Activated CD8-positive, alpha-beta memory T cell treated with anti-CD3 and anti-CD28 coated beads, Interleukin-2, amount 50 U/mL, for 24 hours (primary cell): ENCODE measurements around the gene BTBD10.

Source experiments
- DNase-seq: peaks from one replicate; pipeline ENCODE4 v3.0.0-alpha.2; 2020; ENCODE audit errors: extremely low read depth

BTBD10 gene

DNA sequence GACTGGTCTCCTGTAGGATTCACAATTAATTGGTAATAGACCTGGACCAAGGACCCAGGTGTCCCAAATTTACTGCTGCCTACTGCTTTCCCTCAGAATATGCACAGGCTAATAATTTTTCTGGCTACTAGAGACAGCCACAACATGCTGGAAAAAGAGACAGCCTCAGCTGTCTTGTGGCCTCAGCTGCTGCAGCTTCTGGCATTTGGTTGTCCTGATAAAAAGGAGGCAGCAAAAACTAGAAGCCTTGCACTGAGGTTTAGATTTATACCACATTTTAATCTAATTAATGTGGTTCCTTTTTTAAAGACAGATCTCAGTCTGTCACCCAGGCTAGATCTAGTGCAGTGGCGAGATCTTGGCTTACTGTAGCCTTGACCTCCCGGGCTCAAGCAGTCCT is 89.8 kb downstream of the BTBD10 start:
- DNase-seq = no peak

DNA sequence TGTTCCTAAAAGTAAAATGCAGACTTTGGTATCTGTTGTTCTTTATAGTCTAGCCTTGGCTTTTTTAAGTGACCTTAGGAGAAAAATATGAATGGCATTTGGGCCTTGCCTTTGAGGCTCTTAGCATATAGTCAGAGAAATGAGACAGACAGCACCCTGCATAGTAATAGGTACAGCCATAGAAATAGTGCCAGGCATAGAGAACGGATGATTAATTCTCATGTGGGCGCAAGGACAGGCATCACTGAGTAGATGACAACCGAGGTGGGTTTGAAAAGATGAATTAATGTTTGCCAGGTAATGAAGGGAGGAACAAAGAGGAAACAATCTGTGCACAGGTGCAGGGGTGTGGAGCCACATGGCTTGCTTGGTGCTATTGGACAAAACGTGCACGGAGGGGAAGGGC is 95.0 kb downstream of the BTBD10 start:
- DNase-seq = no peak

DNA sequence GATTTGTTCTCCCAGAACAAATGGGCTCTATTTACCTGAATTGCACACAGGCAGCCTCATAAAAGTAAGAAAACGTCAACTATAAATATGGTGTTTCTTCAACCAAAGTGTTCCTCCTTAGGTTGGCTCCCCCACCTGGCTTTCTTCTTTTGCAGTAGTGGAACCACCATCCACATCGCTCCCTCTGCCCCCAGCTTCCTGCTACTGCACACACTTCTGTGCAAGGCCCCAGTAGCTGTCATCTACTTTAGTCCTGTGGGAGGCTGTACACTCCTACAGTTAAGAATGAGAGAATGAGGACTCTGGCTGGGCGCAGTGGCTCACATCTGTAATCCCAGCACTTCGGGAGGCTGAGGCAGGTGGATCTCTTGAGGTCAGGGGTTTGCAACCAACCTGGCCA is 95.9 kb downstream of the BTBD10 start:
- no peak for DNase-seq

DNA sequence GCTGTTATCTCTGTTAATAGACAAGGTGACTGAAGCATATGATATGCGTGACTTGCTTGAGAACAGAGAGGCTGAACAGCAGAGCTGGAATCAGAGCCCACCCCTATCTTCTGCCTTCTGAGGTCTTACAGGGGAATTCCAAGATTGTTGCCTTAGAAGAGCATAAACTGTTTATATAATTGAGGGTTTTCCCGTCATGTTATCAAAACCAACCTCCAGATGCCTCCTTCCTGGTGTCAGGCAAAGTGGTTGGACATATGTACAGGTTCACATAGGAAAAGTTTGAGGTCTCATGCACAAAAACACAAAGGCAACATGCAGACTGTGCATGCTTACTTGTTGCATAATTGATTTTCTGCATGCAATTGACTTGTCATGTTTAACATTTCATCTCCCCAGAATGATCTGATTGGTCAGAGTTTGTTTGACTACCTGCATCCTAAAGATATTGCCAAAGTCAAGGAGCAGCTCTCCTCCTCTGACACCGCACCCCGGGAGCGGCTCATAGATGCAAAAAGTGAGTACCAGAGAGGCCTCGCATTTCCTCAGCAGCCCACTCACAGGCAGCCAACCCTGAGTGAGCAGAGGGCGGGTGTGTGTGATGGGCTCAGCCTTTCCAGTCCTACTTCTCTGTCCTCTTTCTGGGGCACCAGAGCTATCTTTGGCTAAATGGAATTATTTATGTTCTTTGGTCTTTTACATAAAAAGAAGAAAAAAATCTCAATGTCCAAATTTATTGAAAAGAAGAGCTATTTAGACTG is 96.6 kb downstream of the BTBD10 start:
- no peak for DNase-seq

DNA sequence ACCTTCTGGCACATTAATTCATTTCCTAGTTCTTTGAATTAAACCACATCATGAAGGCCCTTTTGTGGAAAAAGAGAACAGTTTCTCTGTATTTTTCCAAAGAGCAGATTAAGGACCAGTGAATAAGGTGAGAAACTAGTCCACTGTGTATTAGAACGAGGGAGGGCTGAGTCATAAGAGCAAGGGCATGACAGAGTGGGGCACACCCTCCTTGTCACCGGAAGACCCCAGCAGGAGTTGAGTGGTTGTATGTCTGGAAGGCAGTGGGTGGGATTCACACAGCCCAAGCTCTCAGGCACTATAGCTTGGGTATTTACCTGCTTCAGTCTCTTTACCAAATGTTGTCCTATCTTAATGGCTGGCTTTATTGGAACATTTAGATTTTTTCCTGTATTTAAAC is 98.6 kb downstream of the BTBD10 start:
- DNase-seq = no peak

DNA sequence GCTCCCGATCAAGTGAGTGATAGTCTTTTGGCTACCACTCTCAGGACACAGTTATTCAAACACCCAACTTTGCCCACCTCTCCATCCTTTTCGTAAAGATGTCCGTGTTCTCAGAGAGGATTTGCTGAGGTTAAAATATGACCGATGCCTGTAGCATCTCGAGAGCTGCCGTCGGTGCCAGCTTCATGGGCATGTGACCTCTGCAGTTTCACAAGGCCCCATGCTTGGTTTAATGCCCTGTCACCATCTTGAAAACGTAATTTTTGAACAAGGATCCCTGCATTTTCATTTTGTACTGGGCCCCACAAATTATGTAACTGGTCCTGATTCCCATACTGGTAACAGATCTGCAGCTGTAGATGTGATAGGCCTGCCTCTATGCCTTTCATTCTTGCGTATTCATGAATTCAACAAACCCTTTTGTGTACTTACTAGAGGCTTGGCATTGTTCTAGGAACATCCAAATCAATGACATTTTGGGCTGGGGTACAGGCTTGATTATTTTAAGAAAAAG is 100.4 kb downstream of the BTBD10 start:
- DNase-seq = no peak

DNA sequence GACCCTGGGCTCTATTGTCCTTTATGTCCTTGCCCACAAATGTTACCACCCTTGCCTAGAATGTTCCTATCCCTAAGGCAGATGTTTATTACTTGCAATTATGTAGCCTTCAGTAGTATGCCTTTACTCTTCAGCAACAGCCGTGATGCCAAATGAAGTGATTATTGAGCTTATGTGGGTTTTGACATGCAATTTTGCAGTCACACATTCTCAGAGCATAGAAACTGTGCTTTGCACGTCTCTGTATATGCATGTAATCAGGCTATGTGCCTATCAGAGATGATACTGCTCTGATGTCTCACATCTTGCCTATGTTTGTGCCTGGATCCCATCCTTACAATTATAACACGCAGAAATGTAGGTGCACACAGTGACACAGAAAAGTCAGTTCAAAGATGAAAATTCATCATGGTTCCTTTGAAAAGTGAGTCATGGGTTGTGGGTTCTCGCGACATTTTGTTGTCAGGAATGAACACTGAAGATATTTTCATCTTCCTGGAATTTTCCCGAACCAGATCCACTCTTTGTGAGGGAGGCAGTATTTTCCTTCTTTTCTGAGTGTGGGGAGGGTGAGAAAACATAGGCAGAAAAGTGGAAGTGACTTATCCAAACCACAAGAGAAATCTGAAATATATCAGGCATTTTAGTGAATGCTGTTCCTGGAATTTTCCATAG is 104.3 kb downstream of the BTBD10 start:
- DNase-seq = no peak

DNA sequence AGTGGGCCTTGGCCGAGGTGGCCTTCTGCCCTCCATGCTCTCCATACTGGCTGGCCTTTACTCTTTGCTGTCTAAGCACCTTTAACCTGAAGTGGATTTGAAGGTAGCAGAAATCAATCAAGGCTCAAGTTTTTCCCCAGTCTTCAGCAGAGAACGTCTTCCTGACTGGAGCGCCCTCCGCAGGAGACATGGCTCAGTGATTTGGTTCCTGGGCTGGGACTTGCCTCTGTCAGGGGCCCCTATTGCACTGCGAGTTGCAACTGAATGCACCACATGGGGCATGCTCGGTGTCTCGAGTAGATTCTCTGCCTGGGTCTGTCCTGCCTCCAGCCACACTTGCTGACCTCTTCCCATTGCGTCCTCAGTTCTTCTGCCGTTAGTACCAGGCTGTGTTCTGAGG is 105.8 kb downstream of the BTBD10 start:
- DNase-seq = no peak

DNA sequence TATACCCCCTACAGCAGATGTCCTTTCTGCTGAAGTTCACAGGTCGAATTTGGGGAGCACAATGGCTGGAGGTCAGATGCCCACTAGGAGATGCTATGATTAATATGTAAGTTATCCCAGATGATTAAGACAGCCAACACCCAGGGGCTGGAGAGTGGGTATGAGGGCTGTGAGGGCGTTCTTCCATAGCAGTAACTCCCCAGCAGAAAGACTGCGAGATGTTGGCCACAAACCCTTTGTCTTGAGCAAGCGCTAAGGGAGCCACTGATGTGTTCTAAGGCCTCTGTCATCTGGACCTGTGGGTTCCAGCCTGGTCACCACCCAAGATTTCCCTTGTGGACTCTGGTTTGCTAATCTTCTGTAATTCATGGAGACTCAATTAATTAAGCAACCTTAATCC is 107.8 kb downstream of the BTBD10 start:
- DNase-seq = no peak

DNA sequence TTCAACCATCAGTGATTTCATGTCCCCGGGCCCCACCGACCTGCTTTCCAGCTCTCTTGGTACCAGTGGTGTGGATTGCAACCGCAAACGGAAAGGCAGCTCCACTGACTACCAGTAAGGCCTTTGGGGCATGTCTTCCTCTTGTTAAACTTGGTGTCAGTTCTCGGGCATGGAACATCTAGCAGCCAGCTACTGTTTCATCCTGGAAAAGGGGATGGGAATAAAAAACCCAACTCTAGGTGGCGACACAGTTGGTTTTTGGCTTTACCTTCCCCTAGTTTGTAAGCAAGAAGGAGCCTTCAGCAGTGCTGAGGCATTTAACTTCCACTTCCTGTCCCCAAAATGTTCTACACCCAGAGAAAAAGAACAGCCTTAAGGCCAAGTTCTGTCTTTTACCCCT is 108.7 kb downstream of the BTBD10 start:
- DNase-seq = no peak

DNA sequence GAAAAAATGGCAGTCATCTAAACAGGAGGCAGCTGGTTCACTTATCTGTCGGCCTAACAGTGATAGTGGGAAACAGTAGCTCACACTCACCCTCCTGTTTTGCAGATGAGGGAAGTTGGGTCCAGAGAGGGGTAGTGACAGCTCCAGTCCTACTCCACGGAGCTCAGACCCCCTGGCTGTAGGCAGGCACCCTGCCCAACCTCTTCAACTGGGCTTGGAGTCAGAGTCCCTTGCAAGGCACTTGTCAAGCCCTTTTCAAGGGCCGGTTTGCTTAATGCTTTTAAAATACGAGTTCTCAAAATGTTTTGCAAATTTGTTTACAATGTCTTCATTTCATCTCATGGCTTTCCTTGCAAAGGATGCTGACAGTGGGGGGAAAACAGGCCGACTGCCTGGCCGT is 110.3 kb downstream of the BTBD10 start:
- DNase-seq = no peak

DNA sequence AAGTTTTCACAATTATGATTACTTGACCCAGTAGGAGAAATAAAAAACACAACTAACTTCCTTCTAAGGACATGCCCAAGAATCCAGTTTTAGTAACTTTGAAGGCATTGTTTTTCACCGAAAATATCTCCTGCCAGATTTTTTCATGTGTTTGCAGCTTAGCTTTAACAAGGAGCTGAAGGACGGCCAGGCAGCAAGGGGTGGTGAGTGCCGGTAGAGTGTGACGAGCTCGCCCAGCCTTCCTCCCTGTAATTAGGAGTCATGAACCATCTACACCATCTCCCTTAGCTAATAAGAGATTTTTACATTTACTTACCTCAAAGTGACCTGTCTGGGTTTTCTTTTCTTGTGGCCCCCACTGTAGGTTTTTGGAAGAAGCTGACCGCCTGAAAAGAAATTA is 113.4 kb downstream of the BTBD10 start:
- DNase-seq = no peak

DNA sequence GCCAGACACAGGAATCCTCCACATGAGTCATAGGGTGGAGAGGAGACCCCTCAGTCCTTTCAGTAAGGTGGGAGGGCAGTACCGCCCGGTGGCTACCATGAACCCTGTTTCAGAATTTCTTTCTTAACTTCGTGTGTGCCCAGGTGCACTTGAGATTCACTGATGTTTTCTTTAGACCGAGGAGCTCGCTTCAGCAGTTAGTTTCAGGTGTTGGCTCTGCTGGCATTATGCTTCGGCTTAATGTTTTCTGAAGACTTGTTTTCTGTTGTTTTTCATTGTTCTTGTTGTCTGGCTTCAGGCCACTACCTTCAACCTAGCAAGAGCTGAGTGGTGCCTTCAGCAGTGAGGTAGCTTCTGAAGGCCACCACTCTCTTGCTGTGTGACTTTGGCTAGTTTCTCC is 114.0 kb downstream of the BTBD10 start:
- no peak for DNase-seq

DNA sequence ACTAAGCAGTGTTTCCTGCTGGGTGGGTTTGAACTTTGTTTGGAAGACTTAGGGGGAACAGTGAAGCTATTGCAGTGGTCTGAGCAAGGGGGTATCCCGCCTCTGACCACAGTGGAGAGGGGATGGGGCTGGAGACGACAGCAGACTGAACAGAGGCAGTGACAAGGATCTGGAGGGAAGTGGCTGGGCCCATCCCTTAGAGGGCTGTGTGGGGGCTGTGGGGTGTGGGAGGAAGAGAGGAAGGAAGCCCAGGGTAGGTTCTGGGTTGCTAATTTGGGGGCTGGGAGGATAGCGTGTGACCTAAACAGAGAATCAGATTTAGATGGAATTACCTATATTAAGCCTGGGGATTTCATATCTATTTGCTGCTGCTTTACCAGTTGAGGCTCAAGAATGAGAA is 114.7 kb downstream of the BTBD10 start:
- DNase-seq = no peak

DNA sequence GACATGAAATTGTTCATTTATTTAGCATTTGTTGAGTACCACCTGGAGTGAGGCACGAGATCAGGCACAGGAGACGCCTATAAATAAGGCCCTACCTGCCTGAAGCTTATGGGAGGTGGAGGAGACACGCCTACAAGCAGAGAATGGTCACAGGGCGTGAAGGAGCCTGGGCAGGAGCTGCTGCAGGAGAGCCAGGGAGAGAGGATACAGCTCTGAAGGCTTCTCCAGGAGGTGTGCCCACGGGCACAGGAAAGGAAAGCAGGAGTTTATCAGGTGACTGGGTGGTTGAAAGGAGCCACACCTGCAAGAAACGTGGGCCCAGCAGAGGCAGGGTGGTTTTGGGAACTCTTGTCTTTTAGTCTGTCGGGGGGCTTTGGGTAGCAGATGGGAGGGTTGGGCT is 115.1 kb downstream of the BTBD10 start:
- DNase-seq = no peak

DNA sequence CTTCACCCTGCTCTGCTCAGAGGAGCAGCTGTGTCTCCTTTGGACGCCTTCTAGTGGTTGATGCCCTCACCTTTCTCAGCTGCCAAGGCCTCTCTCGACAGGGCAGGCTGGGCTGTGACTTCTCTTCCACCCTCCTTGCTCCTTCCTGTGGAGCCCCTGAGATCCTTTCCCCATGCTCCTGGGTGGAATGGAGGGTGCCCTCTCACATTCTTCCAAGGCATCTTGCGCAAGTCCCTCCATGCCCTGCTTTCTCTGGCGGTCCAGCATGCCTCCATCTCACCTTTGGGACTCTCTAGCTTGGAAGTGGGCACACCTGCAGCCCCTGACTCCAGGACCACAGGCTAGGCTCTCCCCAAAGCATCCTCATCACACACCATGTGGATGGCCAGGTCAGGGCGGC is 116.6 kb downstream of the BTBD10 start:
- no peak for DNase-seq

DNA sequence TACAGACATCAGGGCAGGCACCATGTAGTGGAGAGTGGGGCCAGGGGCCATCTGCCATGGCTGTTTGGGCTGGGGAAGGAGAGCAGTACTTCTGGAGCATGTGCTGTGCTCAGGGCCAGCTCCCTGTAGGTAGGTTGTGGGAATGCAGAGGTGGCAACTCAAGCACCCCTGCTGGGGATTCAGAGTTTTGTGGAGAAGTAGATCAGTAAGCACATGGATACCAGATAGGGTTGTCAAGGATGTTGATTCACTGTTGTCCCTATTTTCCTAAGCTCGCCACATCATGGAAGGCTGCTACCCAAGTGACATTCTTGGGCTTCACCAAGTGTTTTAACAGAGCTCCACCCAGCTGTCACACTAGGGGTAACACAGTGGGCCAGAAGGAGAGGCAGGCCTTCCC is 118.2 kb downstream of the BTBD10 start:
- no peak for DNase-seq

DNA sequence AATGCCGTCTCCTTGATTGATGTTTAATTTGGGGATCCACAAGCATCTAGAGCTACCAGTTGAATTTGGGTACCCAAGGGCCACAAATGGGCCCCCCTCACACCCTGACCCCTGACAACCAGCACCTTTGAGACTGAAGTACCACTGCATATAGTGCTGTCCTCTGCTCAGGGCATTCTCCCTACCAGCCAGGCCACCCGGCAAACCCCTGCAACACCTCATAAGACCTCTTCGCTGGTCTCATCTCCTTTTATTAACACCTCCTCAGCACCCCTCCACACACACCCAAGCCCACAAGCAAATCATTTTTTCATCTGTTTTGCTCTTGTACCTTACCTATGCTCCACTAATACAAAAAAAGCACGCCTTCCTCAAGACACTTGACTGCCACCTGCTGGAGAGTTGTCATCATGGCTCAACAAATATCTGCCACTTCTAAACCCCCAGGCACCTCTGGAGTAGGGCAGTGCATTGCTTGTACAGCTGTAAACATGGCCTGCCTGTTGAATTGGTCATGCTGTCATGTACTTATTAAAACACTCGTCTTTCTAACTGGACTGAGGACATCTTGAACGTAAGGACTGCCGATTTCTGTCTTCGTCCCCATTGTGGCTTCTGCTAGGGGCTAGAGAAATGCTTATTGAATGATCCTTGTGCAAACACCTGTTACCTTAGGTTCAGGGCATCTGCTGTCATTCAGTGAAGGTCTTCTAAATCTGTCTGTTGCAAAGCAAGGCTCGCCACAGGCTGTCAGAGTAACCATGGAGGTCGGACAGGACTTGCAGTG is 118.9 kb downstream of the BTBD10 start:
- DNase-seq = peak; percentile 47

DNA sequence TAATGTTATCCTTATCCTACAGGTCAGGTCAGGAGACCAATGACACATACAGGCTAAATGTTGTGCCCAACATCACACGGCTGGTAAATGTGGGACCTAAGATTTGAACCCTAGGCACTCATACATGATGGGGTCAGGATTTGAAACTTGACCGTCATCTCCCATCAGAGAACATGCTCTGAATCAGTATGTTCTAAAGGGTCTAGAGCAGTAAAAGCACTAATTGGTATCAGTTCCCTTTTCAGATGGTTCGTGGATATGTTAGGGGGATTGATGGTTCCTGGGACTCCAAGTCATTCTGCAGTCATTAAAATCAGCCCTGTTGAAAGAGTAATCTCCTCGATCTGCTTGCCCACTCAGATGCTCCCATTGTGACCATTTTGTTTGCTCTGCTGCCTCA is 120.0 kb downstream of the BTBD10 start:
- no peak for DNase-seq

DNA sequence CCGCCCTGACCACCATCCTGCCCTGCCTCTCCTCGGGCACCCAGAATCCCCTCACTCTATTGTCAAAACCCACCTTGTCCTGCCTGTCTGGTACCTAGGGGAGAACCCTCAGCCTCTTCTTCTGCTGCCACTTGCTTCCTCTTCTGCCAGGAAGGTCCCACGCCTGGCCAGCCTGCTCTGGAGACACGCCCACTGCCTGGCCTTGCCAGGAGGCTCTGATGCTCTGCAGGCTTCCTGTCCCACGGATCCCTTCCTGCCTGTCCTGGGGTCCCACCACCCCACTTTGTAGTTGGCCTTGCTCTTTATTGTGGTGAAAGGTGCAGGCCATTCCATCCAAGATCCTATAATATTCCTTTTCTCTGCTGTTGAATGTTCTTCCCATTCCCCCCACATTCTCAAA is 122.0 kb downstream of the BTBD10 start:
- no peak for DNase-seq

DNA sequence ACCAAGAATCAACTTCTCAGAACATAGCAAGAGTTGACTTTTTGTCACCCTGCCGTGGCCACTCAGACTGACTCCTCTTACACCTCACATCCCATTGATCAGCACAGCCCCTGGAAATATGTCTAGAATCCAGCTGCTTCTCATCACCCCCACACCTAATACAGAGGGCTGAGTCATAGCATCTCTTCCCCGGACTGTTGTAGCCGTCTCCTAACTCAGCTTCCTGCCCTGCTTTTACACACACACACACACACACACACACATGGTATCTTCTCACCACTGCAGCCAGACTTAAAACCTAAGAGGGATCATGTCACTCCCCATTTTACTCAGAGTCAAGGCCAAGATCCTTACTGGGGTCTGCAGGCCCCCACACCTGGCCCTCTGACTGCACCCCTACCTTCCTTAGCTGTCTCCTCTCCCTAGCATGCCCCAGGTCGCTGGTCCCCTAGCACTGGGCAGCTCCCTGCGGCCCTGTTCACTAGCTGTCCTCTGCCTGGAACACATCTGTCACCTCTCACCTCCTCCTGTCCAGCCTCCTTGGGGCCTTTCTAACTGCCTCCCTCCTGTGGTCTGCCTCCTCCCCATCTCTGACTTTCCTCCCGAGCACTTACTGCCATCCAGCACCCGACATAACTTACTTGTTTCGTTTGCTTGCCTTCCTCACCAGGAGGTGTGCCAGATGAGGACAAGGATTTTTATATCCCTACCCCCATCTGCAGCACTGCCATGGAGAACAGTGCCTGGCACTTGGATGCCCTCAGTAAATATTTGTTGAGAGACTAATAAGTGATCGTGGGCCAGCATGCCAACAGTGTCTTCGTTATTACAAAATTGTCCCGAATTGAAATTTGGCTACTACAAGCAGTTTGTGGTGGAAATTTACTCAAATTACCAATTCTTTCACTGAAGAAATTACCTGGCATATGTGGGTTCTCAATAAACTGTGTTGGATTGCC is 123.5 kb downstream of the BTBD10 start:
- DNase-seq = no peak
